DND-41 (cell line): ENCODE measurements around the gene B3GNT8.

Experiments
- ATAC-seq: fragments of 200-7000 bp; cut with Tn5 transposase; 3 replicates; pipeline ENCODE4 v1.9.1; 2021; ENCODE audit warnings: low read depth; ENCODE audit not compliant: insufficient read depth
- DNase-seq: peaks from one replicate; pipeline ENCODE4 v3.0.0-alpha.2; 2020
- H2AFZ ChIP-seq: 2 replicates; pipeline ENCODE4 v1.6.0; 2012; ENCODE audit warnings: low read depth, low read length
- H3K27ac ChIP-seq: 2 replicates; pipeline ENCODE4 v1.5.1; 2012; ENCODE audit warnings: low read length, inconsistent platforms
- H3K27me3 ChIP-seq: fragments of 200-600 bp; sonication (generic); 2 replicates; pipeline ENCODE4 v1.6.0; 2012; ENCODE audit warnings: low read length, mild to moderate bottlenecking, inconsistent platforms; ENCODE audit not compliant: insufficient read depth, poor library complexity
- H3K36me3 ChIP-seq: 2 replicates; pipeline ENCODE4 v1.5.1; 2012; ENCODE audit warnings: low read length, inconsistent platforms; ENCODE audit not compliant: insufficient read depth
- H3K4me1 ChIP-seq: 2 replicates; pipeline ENCODE4 v1.5.1; 2012; ENCODE audit warnings: mild to moderate bottlenecking, low read length; ENCODE audit not compliant: insufficient read depth
- H3K4me2 ChIP-seq: 2 replicates; pipeline ENCODE4 v1.6.0; 2012; ENCODE audit warnings: mild to moderate bottlenecking, moderate library complexity, low read length, inconsistent platforms; ENCODE audit not compliant: insufficient read depth
- H3K4me3 ChIP-seq, 2 experiments: fragments of 200-600 bp in 1 of 2; shearing (Covaris generic) in 1 of 2; 2 replicates each; pipeline ENCODE4 v1.5.1; 2012 to 2016; ENCODE audit warnings: inconsistent platforms in 2 of 2, low read length in 2 of 2, mild to moderate bottlenecking in 2 of 2, low read depth in 1 of 2, moderate library complexity in 1 of 2
- H3K79me2 ChIP-seq: 2 replicates; pipeline ENCODE4 v1.6.0; 2012; ENCODE audit warnings: low read length, inconsistent platforms; ENCODE audit not compliant: insufficient read depth
- H3K9ac ChIP-seq: 2 replicates; pipeline ENCODE4 v1.6.0; 2012; ENCODE audit warnings: low read depth, mild to moderate bottlenecking, inconsistent platforms, low read length, moderate library complexity
- H3K9me3 ChIP-seq: 2 replicates; pipeline ENCODE4 v1.5.1; 2012; ENCODE audit warnings: low read length, moderate library complexity, mild to moderate bottlenecking, inconsistent platforms; ENCODE audit not compliant: insufficient read depth, severe bottlenecking
- H4K20me1 ChIP-seq: 2 replicates; pipeline ENCODE4 v1.6.0; 2012; ENCODE audit warnings: low read length; ENCODE audit not compliant: insufficient read depth
- CTCF ChIP-seq: IDR thresholded peaks from 2 replicates; pipeline ENCODE4 v1.5.1; 2012; ENCODE audit warnings: borderline replicate concordance, low read length, moderate library complexity, mild to moderate bottlenecking; ENCODE audit not compliant: poor library complexity, severe bottlenecking; ENCODE audit errors: extremely low read depth
- EZH2 ChIP-seq: IDR thresholded peaks from 3 replicates; pipeline ENCODE4 v1.6.1; 2012; ENCODE audit warnings: borderline replicate concordance, low read depth, mild to moderate bottlenecking, moderate library complexity, low read length, inconsistent platforms; ENCODE audit not compliant: severe bottlenecking

The B3GNT8 gene

GRCh38 chr19:41431426-41432386 lies 4.5 kb upstream of the B3GNT8 start:
- Histone ChIP-seq H3K27me3 (no peaks in the 10 kb centered on the region), H3K79me2 (no peaks in the 10 kb centered on the region), H2AFZ (no peak overlapping the region), H3K36me3 (peaks cover 37% of the 10 kb centered on the region), H4K20me1 (no peaks in the 10 kb centered on the region), H3K9me3 (no peaks in the 10 kb centered on the region), H3K27ac (no peak overlapping the region), H3K4me1 (no peaks in the 10 kb centered on the region), H3K9ac (no peak overlapping the region), H3K4me3 (no peak overlapping the region), H3K4me2 (no peak overlapping the region)
- TF ChIP-seq CTCF: peak; percentile 38
- TF ChIP-seq EZH2: no peak
- no peak for ATAC-seq
- DNase-seq: no peak

- no peaks in the 10 kb centered on the region for H3K79me2 ChIP-seq
- TF ChIP-seq EZH2 (no peak), CTCF (no peak)
- H2AFZ ChIP-seq: no peak overlapping the region
- no peak overlapping the region for H3K4me2 ChIP-seq
- peaks cover 34% of the 10 kb centered on the region for H3K36me3 ChIP-seq
- no peak overlapping the region for H3K9ac ChIP-seq
- DNase-seq: no peak
- H3K9me3 ChIP-seq: no peaks in the 10 kb centered on the region
- no peak for ATAC-seq
- H4K20me1 ChIP-seq: no peaks in the 10 kb centered on the region
- H3K27ac ChIP-seq: no peak overlapping the region
- no peaks in the 10 kb centered on the region for H3K4me1 ChIP-seq
- H3K27me3 ChIP-seq: no peaks in the 10 kb centered on the region
- no peak overlapping the region for H3K4me3 ChIP-seq
Measured at GRCh38 chr19:41430922-41431321, 3.7 kb upstream of the B3GNT8 start.

- no peak overlapping the region for H2AFZ ChIP-seq
- H3K36me3 ChIP-seq: peaks cover 53% of the 10 kb centered on the region
- peaks cover 4% of the 10 kb centered on the region; the same call in 1 of the 2 replicates for H4K20me1 ChIP-seq
- H3K79me2 ChIP-seq: no peaks in the 10 kb centered on the region
- H3K4me2 ChIP-seq: no peak overlapping the region
- H3K9me3 ChIP-seq: no peaks in the 10 kb centered on the region
- no peaks in the 10 kb centered on the region for H3K27me3 ChIP-seq
- H3K9ac ChIP-seq: no peak overlapping the region
- no peak for ATAC-seq
- H3K4me3 ChIP-seq: no peak overlapping the region
- TF ChIP-seq CTCF: no peak
- TF ChIP-seq EZH2: no peak
- no peak for DNase-seq
- no peaks in the 10 kb centered on the region for H3K4me1 ChIP-seq
- H3K27ac ChIP-seq: no peak overlapping the region
Measured at GRCh38 chr19:41428481-41428859, 1.3 kb upstream of the B3GNT8 start.
